HG03460 (cell line): Measurements from ENCODE around the gene MTF1.
A peak's percentile ranks its signal among the peaks of the same experiment; 100 is the strongest.
"Not testable (repeated sequence)": the region's sequence is repeated elsewhere in the genome, so short reads cannot be mapped to it uniquely, and the experiment has no call there.

Experiments
- ATAC-seq: cut with Tn5 transposase; IDR thresholded peaks from one replicate; pipeline ENCODE4 v1.9.1; 2021; ENCODE audit not compliant: unreplicated experiment

MTF1 gene

DNA sequence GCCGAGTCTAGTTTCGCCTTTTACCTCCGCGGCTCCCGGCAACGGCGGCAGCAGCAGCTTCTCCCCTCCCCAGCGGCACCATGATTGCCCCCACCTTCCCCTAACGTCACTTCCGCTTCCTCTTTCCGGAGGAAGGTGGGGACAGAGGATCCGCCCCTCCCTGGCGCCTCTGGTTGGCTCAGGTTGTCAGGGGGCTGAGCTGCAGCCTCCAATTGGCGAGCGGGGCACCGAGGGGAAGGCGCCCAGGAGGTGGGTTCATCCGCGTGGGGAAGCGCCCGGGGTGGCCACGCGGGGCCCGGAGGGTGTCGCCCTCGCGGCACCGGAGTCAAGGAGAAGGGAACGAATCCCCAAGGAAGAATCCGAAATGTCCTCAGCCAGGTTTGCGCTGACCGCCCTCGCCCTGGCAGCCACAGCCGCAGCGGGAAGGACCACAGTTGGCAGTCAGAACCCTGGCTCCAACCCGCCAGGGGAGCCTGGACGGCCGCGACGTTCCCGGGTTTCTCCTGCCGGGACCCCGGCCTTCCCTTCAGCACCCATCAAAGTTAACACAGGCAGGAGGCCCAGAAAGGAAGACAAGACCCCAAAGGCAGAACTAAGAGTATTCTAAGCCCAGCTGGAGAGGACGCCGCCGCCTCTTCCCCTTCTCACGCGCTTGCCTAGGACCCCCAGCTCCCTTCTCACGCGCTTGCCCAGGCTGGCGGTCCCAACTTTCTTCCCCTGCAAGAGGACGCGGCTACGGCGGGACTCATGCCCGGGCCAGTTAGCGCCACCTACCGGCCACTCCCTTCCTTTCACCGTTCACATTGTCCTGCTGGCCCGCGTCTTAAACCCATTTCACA lies at the start of gene MTF1:
Gene MTF1 (minus strand): TSS at position 86 of the 839 bp plus-strand sequence. CDS start 1,934 bp downstream, outside the sequence.
- peak; percentile 91 for ATAC-seq

DNA sequence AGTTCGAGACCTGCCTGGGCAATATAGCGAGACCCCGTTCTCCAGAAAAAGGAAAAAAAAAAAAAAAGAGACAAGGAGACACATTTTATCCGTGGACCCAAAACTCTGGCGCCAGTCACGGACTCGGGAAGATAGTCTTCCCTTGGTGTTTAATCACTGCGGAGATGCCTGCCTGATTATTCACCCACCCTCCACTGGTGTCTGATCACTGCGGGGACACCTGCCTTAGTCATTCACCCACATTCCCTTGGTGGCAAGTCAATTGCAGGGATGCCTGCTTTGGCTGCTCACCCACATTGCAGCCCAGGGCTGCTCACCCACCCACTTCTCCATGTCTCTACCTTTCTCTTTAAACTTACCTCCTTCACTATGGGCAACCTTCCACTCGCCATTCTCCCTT lies 49.1 kb upstream of the MTF1 start:
- ATAC-seq = not testable (repeated sequence)

DNA sequence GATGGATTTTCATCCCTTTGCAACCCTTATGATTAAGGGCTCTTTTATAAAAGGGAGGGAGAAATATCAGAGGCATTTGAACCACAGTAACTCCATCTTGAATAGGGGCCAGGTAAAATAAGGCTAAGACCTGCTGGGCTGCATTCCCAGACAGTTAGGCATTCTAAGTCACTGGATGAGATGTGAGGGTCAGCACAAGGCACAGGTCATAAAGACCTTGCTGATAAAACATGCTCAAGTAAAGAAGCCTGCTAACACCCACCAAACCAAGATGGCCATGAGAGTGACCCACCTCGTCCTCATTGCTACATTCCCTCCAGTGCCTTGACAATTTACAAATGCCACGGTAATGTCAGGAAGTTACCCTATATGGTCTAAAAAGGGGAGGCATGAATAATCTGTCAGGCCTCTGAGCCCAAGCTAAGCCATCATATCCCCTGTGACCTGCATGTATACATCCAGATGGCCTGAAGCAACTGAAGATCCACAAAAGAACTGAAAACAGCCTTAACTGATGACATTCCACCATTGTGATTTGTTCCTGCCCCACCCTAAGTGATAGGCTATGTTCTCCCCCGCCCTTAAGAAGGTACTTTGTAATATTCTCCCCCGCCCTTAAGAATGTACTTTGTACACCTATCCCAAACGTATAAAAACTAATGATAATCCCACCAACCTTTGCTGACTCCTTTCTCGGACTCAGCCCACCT lies 48.2 kb upstream of the MTF1 start:
- ATAC-seq = not testable (repeated sequence)

DNA sequence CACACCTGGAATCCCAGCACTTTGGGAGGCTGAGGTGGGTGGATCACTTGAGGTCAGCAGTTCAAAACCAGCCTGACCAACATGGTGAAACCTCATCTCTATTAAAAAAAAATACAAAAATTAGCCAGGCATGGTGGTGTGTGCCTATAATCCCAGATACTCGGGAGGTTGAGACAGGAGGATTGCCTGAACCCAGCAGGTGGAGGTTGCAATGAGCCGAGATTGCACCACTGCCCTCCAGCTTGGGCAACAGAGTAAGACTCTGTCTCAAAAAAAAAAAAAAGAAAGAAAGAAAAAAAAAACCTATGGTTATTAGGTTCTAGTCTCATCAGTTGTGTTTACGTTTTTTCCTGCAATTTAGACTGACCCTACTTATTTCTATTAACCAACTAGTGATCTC lies 47.2 kb upstream of the MTF1 start:
- not testable (repeated sequence) for ATAC-seq

DNA sequence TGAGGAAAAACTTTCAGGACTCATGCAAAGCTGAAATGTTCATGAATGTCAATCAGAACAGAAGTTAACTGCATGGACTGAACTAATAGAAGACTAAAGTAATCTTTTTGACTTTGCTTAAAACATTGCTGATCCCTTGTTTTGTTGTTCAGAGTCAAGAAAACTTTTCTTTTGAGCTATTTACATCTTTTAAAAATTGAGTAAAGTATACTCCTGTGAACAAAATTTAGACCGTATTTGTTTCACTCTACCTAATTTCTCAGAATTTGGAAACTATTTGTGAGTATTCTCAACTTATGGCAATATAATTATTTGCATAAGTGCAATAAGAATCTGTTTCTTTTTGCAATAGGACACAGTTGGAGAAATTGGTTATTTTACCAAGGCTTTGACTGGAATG lies 46.3 kb upstream of the MTF1 start:
- no peak for ATAC-seq

DNA sequence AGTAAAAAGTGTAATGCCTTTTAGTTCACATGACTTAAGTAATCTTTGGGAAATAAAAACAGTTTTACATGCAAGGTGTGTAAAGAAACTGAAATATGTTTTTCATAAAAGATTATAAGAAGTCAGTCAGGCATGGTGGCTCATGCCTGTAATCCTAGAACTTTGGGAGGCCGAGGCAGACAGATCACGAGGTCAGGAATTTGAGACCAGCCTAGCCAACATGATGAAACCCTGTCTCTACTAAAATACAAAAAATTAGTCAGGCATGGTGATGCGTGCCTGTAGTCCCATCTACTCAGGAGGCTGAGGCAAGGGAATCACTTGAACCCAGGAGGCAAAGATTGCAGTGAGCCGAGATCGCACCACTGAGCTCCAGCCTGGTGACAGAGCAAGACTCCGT lies 44.5 kb upstream of the MTF1 start:
- not testable (repeated sequence) for ATAC-seq

DNA sequence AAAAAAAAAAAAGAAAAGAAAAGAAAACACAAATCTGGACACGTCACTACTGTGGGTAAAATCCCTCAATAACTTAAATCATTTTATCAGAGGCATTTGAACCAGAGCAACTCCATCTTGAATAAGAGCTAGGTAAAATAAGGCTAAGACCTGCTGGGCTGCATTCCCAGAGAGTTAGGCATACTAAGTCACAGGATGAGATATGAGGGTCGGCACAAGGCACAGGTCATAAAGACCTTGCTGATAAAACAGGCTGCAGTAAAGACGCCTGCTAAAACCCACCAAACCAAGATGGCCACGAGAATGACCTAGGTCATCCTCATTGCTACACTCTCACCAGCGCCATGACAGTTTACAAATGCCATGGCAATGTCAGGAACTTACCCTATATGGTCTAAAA lies 43.6 kb upstream of the MTF1 start:
- no peak for ATAC-seq

DNA sequence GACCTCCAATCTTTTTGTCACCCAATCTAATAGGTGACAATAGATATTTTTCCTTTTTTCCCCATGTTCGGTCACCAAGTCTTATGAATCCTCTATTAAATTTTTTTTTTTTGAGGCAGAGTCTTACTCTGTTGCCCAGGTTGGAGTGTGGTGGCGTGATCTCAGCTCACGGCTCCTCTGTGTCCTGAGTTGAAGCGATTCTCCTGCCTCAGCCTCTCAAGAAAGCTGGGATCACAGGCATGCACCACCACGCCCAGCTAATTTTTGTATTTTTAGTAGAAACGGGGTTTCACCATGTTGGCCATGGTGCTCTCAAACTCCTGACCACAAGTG lies 42.5 kb upstream of the MTF1 start:
- ATAC-seq = no peak

DNA sequence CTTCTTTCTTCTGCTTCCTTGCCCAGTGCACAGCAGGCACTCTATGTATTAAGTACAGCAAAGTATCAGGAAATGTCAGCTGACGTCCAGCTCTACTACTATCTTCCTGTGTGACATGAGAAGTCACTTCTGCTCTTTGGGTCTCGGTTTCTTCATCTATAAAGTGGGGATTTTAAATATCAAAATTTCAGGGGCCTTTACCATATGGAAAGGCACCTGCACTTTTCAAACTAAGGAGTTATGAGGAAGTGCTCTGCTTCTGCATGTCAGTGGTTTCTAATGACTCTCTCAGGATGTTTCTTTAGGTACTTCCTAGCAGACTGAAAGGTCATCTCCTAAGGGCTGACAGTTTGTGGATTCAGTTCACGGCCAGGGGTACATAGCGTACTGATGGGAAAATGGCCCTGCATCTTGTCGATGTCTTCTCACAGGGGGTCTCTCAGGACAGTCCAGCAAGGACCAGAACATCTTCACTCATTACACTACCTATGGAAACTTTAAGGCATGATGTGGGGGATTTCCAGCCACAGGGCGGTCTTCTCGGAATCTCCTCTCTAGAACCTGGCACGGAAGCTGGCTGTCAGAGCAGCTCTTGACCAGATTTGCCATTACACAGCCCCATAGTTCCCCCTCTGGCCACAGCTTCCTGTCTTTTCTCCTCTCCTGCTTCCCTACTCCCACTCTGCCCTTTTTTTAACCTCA lies 42.0 kb upstream of the MTF1 start:
- ATAC-seq = peak; percentile 75

DNA sequence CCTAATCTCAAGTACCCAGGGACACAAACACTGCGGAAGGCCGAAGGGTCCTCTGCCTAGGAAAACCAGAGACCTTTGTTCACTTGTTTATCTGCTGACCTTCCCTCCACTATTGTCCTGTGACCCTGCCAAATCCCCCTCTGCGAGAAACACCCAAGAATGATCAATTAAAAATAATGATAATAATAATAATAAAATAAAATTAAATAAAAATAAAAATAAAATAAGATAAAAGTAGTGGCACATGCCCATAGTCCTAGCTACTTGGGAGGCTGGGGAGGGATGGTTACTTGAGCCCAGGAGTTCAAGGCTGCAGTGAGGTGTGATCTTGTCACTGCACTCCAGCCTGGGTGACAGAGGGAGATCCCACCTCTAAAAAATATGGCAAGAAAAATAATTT lies 38.2 kb upstream of the MTF1 start:
- not testable (repeated sequence) for ATAC-seq

DNA sequence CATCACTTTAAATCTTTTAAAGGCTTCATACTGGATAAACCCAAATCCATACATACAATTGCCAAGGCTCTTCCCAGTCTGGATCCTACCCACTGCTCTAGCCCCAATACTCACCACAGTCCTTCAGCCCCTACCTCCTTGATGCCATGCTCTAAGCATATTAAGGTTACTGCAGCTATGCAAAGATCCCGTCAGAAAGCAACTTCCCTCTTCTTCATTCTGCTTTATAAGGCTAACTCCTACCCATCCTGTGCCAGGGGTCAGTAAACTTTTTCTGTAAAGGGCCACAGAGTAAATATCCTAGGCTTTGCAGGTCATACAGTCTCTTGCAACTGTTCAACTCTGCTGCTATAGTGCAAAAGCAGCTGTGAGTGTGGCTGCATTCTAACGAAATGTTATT lies 34.3 kb upstream of the MTF1 start:
- ATAC-seq = no peak

DNA sequence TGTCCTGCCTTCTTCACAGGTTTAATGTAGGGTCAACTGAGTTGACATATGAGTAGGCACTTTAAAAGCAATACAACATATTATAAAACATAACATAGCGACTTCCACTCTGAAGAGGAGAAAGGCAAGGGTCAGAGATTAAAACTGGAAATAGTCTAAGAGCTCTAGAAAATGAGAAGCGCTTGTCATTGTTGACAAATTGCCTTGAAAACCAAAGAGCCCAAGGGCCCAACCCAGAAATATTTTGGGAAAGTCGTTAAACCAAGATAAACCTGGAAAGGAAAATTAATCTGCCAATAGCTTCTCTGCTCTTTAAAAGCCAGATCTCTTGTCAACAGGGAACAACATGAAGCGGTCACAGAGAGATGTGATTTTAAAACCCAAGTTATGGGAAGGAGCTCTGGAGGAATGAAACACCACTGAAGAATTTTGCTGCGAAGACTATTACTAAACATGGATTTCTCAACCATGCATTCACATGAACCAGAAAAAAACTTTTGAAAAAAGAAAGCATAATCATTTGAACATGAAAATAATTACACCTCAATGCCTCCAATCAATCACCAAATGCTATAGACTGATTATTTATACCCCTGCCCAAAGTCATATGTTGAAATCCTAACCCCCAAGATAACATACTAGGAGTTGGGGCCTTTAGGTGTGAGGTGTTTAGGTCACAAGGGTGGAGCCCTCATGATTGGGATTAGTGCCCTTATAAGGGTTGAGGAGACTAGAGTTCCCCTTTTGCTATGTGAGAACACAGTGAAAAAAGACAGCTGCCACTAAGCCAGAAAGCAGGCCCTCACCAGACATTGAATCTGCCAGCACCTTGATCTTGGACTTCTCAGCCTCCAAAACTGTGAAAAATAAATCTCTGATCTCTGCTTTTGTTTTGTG lies 33.0 kb upstream of the MTF1 start:
- no peak for ATAC-seq

DNA sequence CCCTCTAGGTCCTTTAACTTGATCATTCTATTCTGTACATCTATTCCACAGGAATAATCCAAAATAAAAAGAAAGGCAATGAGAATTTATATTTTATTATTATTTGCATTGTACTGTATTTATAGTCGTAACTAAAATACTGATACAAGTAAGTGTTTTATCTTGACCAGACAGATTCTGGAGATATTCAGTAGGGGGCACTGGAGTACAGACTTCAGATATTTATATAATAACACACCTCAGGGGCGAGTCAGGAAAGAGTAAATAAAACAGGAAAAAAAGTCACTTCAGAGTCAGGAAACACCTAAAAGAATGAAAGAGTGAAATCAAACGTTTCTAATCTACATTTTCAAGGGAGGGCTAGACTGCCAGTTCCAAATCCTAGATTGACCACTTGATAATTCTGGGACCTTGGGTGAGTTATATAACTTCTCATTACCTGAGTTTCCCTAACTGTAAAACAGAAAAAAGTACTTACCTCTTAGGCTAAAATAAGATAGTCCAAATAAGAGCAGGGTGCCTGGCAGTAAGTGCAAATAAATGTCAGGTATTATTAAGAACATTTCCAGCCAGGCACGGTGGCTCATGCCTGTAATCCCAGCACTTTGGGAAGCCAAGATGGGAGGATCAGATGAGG lies 31.1 kb upstream of the MTF1 start:
- ATAC-seq = no peak

DNA sequence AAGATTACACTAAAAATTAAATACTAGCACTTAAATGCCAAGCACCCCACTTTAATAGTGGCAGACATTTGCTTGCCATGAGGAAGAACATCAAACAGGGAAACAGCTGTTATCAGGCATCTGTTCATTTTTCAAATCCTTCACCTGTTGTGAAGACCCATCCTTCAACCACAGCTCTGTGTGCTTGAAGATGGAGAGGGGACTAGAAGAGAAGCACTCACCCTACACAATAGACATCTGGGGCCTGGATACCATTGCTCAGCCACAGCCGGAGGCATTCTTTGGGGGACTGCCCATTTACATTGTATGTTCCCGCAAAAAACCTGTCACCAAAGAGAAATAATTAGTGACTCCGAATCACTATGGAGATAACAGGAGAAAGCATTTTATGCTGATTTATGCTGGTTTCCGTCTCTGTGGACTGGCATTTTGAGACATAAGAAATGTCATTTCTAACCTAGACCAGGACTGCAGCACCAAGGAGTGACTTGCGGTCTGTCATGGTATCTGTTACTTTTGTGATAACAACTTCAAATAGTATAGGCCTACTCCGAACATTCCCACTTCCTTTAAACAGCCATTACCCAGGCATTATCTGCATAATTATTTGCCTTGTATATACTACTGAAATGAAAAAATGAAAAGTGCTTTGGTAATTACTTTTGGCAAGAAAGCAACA lies 28.8 kb upstream of the MTF1 start:
- no peak for ATAC-seq

DNA sequence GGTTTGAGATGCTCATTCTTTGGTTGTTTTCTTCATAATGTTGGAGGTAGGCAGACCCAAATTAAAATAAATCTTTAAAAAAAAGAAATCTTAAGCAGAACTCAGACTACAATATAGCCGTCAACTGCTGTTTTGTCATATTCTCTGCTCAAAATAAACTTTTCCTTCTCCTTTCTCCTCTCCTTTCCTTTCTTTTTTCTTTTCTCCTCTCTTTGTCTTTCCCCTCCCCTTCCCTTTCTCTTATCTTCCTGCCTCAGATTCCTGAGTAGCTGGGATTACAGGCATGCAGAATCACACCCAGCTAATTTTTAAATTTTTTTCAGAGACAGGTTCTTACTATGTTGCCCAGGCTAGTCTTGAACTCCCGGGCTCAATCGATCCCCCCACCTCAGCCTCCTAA lies 24.8 kb upstream of the MTF1 start:
- ATAC-seq = no peak

DNA sequence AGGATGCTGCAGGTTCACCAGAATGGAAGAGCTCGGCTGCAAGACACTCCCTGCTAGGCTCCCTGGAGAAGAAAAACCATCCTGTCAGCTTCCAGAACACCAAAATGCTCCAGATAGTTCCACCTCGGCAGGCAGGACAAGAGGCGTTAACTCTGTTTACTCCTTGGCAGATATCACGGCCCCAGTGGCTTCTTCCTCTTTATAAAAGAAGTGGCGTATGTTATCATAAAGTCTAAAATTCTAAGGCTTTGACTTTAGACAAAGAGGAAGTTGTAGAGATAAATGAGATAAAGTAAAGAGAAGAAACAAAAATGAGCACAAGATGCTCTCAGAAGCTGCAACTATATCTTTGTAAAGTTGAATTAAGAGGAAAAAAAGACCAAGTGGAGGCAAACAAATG lies 24.3 kb upstream of the MTF1 start:
- no peak for ATAC-seq

DNA sequence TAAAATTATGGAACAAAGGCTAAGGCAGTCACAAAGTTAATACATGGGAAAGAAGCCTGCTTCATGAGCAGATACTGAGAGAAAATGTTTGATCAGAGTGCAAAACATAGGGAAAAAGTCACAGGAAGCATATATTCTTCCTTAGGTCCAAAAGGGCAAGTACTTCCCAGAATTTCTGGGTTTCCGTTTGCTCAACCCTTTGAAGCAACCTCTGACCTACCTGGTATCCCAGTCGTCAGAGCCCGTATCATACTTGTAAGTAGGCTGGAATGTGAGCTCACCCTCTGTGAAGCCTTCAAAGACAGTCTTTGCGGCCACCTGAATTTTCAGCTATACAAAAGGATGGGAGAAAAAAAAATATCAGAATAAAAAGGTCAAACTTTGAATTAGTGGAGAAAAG lies 20.5 kb upstream of the MTF1 start:
- ATAC-seq = no peak

DNA sequence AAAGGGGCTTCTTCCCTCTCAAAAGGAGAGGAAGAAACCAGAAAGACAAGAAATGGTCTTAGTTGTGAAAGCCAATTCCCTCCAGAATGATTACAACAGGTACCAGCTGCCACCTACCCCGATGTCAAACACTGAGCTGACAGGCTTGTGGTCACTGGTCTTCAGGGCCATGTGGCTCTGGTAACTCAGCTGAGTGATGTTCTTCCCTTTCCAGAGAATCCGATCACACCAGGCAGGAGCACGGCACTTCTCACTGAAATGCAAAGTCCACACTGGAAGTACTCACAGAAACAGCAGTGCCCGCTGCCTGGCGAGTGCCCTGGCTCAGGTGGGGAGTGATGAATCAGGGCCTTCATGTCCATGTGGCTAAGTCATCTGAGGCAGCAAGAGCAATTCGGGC lies 18.7 kb upstream of the MTF1 start:
- no peak for ATAC-seq

DNA sequence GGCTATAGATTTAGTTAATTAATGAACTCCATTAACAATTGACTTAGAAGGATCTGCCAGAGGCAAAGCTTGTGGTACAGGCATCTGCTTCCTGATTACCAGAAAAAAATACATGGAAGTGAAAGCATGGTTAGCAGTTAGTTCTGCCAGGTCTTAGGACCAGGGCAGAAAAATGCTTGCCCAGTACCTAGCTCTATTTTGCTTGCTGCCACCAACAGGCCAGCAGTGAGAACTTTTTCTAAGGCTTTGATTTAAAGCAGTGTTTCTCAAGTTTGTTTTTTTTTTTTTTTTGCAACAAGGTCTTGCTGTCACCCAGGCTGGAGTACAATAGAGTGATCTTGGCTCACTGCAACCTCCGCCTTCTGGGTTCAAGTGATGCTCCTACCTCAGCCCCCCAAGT lies 16.4 kb upstream of the MTF1 start:
- no peak for ATAC-seq

DNA sequence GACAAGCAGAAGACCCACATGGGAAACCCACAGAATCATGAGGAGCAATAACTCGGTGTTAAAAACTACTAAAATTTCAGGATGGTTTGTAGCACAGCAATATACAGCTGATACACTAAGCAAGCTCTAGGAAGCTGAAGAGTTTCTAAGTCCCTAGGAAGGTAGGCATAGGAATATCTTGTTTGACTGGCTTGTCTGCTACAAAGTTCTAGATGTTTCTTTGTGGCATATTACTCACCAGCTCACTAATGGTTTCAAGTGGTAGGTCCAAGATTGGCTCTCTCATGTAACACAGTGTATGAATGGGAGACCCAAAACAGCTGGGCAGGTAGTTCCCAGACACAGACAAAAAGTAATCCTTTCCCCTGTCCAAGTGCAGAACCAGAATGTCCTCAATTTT lies 13.3 kb upstream of the MTF1 start:
- no peak for ATAC-seq
